Measurements from ENCODE around the gene SEC61B.
"Not testable (repeated sequence)": the region's sequence is repeated elsewhere in the genome, so short reads cannot be mapped to it uniquely, and the experiment has no call there.

SEC61B gene

DNA sequence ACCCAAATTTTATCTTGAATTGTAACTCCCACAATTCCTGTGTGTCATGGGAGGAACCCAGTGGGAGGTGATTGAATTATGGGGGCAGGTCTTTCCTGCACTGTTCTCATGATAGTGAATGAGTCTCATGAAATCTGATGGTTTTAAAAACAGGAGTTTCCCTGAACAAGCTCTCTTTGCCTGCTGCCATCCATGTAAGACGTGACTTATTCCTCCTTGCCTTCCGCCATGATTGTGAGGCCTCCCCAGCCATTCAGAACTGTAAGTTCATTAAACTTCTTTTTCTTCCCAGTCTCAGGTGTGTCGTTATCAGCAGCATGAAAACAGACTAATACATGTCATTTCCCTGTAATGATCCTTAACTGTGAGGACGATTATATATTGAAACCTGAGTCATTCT is 15.8 kb downstream of the SEC61B start:
- not testable (repeated sequence) for DNase-seq (ENCODE audit: low spot score)

DNA sequence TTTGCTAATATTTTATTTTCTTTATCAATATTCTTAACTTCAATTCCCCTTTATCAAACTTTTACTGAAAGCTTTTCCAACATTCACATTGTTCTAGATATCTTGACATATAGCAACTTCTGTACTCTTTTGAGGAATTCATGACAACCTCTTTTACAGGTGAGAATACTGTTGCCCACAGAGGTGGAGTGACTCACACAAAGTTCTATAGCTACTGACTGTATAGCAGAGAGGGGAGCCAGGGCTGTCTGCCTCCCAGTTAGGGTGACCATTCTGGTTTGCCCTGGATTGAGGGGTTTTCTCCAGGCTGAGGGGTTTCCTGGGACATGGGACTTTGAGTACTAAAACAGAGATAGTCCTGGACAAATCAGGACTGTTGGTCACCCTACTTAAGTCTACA is 16.2 kb downstream of the SEC61B start:
- no peak for DNase-seq (ENCODE audit: low spot score)

DNA sequence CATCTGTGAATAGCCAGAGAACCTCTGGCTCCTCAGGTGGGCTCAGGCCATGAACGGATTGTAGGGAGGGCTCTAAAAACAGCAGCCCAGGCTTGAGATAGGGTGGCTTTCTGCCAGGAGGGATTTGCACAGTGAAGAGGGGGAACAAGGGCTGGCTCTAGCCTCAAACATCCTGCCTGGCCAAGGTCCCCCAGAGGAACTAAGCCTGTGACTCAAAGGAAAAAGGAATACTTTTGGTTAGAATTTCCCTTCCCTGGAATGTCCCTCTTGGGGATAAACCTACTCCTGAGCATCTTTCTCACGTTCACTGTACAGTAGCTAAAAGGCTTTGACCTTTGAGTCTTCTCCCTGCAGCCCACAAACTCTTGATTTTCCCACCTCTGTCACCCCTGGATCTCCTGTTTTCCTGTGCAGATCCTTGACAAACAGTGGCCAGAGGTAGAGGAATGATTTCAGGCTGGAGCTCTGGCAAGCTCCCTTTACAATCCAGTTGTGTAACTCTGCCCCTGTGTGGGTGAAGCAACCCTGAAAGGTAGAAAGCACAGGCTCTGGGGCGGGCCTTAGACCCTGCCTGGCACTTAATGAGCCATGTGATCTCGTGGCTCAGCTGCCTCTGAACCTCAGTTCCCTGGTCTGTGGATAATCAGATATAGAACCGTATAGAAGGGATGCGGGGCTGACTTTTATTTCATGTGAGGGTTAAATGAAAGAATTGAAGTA is 17.4 kb downstream of the SEC61B start:
- no peak for DNase-seq (ENCODE audit: low spot score)

DNA sequence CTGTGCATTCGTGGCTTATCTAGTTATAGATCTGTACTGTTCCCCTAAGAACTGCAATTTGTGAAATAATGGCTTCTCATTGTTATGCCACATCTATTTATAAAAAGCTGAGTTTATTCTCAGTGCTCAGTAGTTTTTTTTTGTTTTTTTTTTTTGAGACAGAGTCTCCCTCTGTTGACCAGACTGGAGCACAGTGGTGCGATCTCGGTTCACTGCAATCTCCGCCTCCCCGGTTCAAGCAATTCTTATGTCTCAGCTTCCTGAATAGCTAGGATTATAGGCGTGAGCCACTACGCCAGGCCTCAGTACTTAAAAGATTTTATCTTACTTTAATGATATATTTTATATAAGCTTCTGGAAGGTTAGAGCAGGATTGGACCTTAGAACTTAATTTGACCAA is 19.0 kb downstream of the SEC61B start:
- no peak for DNase-seq (ENCODE audit: low spot score)

DNA sequence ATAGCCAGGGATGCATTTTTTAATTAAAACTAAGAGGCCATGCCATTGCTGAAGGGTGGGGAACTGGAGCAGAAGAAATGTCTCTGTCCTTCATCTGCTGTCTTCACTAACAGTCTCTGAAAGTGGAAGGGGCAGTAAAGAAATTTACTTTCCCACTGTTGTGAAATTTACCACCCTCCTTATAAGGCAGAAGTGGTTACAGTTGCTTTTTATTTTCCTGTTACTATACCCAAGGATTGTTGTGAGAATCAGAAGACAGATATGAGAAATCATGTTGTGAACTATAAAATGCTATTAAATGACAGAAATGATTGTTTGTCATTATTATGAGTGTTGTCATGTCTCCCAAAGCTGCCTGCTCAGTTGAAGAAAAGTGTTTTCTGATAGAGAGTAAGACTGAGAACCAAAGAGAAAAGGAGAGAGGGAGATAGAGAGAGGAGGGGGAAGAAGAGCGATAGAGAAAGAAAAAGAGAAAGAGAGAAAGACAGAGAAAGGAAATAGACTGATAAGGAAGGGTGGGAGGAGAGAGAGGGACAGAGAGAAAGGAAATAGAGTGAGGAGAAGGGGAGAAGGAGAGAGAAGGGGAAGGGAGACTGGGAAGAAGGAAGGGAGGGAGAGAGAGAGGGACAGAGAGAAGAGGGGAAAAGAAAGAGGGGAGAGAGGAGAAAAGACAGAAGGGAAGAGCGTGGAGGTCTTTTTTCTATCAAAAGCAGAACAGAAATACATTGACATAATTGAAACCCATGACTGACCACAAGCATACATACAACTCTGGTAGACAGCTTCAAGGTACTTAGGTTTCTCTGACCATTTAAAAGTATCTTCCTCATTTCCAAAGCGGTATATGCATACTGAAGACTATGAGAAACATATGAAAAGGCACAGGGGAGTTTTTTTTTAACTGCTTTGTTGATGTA is 22.5 kb downstream of the SEC61B start:
- no peak for DNase-seq (ENCODE audit: low spot score)

DNA sequence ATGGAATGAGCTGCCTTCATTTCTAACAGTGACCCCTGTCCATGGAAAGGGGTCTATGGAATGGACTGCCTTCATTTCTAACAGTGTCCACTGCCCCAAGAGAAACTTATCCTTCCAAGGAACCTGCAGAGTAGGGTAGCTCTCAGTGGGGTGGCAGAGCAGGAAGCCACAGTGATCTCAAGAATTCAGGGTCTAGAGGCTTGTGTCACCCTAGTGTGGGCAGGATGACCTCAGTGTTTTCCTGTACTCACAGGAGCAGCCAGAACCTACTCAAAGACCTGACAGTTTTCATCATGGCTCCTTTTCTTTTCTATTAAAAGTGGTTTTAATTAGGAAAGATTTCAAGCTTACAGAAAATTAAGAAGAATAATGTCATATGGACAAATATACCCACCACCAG is 27.5 kb downstream of the SEC61B start:
- no peak for DNase-seq (ENCODE audit: low spot score)

DNA sequence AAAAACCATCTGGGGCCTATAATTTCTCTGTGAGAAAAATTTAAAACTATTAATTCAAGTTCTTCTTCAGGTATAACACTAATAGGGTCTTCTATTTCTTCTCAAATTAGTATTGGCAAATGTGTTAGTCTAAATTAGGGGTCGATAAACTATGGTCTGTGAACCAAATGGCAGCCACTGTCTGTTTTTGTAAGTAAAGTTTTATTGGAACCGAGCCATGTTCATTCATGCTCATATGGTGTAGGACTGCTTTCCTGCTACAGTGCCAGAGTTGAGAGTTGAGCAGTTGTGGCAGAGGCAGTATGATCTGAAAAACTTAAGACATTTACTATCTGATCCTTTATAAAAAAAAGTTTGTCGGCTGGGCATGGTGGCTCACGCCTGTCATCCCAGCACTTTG is 29.1 kb downstream of the SEC61B start:
- DNase-seq (ENCODE audit: low spot score), result no peak

DNA sequence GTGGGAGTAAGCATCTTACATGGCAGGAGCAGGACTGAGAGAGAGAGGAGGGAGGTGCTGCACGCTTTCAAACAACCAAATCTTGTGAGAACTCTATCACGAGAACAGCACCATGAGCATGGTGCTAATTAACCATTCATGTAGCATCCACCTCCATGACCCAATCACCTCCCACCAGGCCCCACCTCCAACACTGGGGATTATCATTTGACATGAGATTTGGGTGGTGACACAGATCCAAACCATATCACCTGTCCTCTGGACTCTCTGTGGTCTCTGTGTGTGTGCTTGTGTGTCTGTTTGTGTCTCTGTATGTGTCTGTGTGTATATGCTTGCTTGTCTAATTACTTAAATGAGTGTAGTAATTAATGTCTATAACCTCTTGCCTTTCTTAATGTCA is 31.1 kb downstream of the SEC61B start:
- DNase-seq (ENCODE audit: low spot score), result no peak

DNA sequence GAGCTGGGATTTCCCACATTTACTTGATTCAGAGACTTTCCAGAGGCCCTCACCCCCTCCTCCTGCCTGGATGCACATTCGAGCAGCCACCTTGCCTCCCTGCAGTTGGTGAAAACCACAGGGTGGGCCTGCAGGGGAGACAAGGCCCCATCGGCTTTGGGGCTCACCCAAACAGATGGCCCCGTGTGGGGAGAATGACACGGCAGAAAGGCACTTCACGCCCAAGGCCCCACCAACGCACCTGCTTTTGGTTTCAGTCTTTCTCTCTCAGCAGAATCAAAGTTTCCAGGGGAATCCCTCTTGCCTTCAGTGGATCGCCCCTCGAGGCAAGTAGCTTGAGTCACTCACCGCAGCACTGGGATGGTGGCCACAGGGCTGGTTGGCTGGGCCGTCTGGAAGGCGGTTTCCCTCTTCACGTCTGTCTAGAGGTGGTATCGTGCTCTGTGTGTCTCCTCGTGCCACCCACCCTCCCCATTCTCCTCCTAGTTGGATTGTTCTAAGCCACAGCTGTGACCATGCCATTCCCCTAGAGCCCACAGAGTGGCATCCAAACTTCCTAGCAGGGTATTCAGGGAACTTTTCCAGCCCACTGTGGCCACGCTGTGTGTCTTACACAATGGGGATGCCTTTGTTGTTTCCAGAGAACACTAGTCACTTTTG is 31.8 kb downstream of the SEC61B start:
- no peak for DNase-seq (ENCODE audit: low spot score)

DNA sequence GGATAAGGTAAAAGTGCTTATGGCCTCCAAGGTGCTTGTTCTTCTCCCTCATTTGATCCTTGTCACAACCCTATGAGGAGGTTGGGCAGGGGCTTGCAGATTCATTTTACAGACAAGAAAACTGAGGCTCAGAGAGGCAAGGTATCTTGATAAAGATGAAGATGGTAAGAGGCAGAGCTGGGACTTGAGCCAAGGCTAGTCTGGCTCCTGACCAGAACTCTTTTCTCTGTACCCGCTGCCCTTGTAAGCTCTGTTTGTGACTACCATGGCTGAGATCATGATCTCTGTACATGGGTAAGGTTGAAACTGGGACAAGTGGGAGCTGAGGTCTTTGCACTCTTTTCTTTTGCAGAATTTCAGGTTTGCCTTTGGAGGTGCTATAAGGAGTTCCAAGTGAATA is 33.6 kb downstream of the SEC61B start:
- peak; percentile 69 for DNase-seq (ENCODE audit: low spot score)

DNA sequence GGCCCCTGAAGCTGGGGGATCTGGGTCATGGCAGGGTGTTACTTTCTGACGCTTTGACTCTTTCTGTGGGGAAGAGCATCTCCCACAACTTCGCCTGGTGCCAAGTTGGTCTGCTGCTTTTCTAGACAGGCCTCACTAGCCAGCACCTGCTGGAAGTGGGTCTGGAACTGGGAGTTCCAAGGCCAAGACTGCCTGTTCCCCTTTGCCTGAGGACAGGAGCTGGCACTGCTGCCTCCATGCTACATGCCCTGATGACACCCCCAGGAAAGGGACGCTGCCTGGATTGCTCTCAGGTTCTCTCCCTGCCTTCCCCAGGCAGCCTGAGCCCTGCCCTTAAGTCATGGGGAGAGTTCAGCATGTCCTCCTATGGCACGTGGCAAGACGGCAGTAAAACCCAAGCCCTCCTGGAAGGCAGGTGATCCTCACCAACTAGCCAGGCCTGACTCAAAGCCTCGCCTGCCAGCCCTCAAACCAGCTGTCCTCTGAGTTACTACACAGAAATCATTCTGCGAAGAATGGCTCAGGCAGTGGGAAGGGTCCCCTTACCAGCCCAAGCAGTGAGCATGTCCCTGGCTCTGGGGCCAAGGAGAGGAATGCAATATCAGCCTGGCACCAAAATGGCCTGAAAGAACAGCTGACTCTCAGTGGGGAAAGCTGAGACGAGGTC is 35.8 kb downstream of the SEC61B start:
- DNase-seq (ENCODE audit: low spot score), result peak; percentile 61

DNA sequence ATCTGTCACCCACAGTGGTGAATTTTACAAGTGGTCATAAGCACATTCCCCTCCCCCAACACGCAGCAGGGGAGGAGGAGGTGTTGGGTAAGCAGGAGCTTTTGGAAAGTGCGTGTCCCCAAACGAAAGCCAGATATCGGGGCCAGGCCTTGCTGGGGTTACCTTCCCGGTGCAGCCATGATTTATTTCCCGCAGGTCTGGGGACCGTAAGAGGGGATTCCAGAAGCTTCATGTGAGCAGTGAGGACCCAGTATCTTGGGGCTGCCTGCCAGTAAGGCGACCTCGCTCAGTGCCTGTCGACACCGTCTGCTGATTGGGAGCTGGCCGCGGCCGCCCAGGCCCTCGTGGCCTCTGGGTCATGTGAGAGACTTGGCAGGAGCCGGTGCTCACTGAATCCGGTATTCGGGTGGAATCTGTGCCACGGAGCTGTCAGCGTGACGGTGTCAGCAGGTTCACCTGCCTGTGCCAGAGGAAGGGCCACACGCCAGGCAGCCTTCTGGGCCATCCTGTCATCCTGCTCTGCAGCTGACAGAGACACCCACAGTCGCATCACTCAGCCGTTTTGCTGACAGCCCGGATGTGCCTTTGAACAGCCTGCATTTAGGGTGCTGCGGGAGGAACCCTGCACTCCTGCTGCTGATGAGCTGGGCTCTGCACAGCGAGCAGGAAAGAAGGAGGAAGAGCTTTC is 37.3 kb downstream of the SEC61B start:
- peak; percentile 97 for DNase-seq (ENCODE audit: low spot score)

DNA sequence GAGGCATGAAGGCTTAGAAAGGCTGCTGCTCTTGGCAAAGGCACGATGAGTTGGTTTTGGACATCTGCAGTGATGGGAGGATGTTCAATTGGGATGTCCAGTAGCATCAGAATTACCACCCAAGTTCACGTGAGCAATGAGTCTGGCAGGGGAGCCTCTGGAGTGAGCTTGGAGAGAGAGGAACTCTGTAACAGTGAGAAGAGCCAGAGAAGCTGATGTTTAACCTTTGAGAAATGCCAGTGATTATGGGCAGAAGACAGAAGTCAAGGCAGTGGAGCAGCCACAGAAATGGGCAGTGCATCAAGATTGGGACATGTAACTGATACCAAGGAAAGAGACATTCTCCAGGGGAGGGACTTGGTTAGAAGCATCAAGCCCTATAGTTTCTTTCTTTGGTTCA is 39.8 kb downstream of the SEC61B start:
- DNase-seq (ENCODE audit: low spot score), result no peak

DNA sequence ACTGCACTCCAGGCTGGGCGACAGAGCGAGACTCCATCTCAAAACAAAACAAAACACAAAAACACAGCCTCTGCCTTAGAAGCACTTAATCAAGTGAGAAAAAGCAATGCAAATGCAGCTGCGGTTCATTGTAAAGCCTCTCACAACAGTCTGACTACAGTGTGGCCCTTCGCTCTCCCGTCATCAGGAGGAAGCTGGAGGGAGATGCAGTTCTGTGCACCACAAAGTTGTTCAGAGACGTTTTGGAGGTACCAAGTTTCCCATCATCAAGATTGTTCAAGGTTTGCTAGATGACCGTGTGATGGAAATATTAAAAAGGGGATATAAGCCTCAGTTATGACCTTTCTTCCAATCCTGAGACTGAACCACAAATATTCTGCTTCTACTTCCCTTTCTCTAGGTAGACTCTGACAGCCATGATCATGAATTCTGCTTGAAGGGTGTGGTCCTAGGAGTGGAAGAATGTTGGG is 40.9 kb downstream of the SEC61B start:
- no peak for DNase-seq (ENCODE audit: low spot score)

DNA sequence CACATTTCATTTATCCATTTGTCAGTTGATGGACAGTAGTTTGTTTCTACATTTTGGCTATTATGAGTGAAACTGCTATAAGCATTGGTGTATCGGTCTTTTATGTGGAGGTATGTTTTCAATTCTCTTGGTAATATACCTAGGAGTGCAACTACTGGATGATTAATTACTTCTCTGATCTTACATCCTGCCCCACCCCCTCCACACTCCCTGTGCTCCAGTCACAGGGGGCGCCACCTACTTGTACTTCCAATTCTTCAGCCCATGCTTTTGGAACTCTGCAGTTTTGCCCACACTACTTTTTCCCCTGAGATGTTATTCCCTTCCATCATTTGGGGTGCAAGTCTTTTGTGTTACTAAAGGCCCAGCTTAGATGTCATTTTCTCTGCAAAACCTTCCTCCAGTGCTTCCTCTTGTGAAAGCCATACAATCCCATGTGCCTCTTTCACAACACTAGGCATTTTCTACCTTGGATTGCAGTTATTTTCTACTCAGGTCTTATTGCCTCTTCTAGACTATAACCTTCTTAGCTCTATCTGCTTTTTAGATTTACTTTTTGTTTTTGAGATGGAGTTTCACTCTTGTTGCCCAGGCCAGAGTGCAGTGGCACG is 42.1 kb downstream of the SEC61B start:
- DNase-seq (ENCODE audit: low spot score), result no peak

DNA sequence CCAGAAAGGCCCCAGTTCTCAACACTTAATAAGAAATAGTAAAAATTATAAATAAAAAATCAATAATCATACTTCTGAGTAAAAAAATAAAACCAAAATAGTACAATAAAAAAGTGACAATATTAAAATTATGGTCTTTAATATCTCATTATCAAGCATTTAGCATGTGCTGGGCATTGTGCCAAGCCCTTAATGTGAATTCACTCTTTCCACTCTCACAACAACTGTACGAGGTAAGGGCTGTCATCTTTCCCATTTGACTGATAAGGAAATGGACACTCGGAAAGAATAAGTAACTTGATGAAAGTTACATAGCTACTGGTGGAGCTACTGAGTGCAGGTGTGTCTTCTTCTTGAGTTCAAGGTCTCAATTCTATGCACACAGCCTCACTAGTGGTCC is 43.6 kb downstream of the SEC61B start:
- DNase-seq (ENCODE audit: low spot score), result no peak

DNA sequence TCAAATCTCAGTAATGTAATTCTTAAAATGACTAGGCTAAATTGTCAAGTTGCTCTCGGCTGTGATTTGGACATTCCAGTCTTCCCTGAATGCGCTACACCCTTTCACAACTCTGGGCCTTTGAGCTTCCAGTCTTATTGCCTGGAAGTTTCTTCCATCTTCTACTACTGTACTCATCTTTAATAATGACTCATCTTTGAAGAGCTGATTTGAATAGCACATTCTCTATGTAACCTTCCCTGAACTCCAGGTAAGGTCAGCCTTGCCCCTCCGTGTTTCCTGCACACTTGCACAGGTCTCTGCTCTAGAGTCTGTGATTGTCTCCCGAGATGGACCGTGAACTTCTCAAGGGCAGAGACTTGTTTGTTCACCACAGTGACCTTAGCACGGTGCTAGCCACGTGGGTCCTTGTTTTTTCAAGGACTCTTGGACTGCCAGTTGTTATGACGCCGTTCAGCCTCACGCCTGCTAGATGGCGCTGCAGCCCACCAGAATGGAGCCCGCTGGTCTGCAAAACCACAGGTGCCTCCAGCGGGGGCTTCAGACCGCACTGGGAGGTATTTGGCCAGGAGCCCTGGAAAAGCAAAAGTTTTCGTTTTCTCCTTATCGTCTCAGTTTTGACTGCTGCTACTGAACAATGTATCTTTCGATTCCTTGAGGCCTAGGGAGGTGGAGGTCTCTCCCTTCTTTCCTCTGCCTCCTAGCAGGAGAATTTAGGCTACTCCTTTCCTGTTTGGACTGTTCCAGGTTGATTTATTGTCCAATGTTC is 44.4 kb downstream of the SEC61B start:
- DNase-seq (ENCODE audit: low spot score), result peak; percentile 70

DNA sequence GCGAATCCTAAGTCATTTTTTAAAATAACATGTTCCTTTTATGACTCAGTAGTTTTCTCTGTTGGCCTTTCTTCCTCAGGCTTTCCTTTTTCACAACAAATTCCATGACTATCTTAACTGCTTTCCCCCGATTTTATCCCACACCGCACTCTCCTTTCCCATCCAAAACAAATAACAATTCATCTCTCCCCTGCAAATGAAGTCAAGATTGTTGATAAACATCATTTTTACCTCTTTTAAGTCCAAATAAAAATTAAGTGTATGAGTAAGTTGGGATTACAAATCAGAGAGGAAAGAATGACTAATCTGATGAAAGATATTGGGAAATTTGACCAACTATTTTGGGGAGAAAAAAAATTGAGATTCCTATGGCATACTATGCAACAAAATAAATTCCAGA is 47.3 kb downstream of the SEC61B start:
- no peak for DNase-seq (ENCODE audit: low spot score)

DNA sequence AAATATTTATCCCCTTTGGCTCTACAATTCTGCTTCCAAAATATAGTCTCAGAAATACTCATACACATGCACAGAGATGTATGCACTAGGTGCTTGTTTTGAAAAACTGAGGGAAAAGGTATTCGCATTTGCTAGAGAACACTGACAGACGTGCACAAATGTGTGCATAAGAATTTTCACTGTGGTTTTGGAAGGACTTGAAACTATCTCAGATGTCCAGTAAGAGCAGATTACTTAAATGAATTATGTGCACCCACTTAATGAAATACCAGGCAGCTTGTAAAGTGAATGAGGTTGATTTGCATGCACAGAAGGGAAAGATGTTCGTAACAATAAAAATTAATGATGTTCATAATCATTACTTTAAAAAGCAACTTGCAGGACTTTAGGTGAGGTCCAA is 48.4 kb downstream of the SEC61B start:
- DNase-seq (ENCODE audit: low spot score), result no peak

DNA sequence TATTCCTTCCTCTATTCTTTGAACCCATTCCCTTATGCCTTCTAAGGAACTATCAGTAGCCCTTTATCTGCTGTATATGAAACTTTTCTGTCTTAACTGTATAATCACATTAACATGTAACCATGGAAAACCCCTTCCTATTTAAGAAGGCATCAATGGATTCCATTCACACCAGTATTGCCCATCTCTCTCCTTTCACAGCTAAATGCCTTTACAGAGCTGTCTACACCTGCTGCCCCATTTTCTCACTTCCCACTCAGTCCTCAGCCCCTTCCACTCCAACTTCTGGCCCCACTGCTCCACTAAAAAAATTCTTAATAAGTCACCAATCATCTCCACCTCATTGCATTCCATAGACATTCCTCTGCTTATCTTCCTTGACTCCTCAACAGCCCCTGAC is 50.8 kb downstream of the SEC61B start:
- no peak for DNase-seq (ENCODE audit: low spot score)

Measured in cerebellar cortex (tissue), 1 donor.